CD4-positive, alpha-beta T cell treated with Interleukin-17A for 1 hour (primary cell): ENCODE measurements around the gene PRR30.
"Not testable (repeated sequence)": the region's sequence is repeated elsewhere in the genome, so short reads cannot be mapped to it uniquely, and the experiment has no call there.

Source experiments
- DNase-seq: peaks from one replicate; pipeline ENCODE4 v3.0.0-alpha.2; 2020

Gene PRR30

GRCh38 chr2:27127883-27128667 lies 11.1 kb downstream of the PRR30 start:
- DNase-seq = no peak

GRCh38 chr2:27126252-27126710 lies 12.9 kb downstream of the PRR30 start:
- no peak for DNase-seq

- DNase-seq = no peak
These were observed 14.1 kb downstream of the PRR30 start for GRCh38 chr2:27125104-27125503.

- DNase-seq = peak; percentile 79
These were observed 15.7 kb downstream of the PRR30 start, which contains the start of gene ABHD1 for GRCh38 chr2:27123302-27124150. Gene ABHD1 (plus strand): TSS chr2:27123815. CDS start chr2:27123949, 134 bp downstream.

- no peak for DNase-seq
These were observed 16.4 kb downstream of the PRR30 start for GRCh38 chr2:27122791-27123190.

GRCh38 chr2:27121906-27122305 lies 17.3 kb downstream of the PRR30 start:
- no peak for DNase-seq

GRCh38 chr2:27119330-27119670 lies 19.9 kb downstream of the PRR30 start:
- DNase-seq = not testable (repeated sequence)

GRCh38 chr2:27118525-27119329 lies 20.5 kb downstream of the PRR30 start, which contains the start of gene CGREF1:
Gene CGREF1 (minus strand): TSS chr2:27119128. CDS start chr2:27104366, 14,762 bp downstream.
- DNase-seq = no peak

GRCh38 chr2:27117995-27118524 lies 21.1 kb downstream of the PRR30 start:
- no peak for DNase-seq

GRCh38 chr2:27115519-27115918 lies 23.7 kb downstream of the PRR30 start:
- no peak for DNase-seq

GRCh38 chr2:27111392-27112078 lies 27.7 kb downstream of the PRR30 start:
- DNase-seq = not testable (repeated sequence)

- DNase-seq = not testable (repeated sequence)
These were observed 28.4 kb downstream of the PRR30 start for GRCh38 chr2:27110603-27111352.

GRCh38 chr2:27109083-27109482 lies 30.1 kb downstream of the PRR30 start:
- no peak for DNase-seq

- no peak for DNase-seq
These were observed 31.0 kb downstream of the PRR30 start for GRCh38 chr2:27108221-27108620.

- no peak for DNase-seq
These were observed 33.2 kb downstream of the PRR30 start for GRCh38 chr2:27105981-27106380.

- DNase-seq = no peak
These were observed 36.9 kb downstream of the PRR30 start for GRCh38 chr2:27102329-27102728.

GRCh38 chr2:27100036-27100435 lies 39.2 kb downstream of the PRR30 start:
- no peak for DNase-seq

- DNase-seq = no peak
These were observed 39.8 kb downstream of the PRR30 start for GRCh38 chr2:27099334-27099955.

GRCh38 chr2:27097341-27097740 lies 41.9 kb downstream of the PRR30 start:
- no peak for DNase-seq

GRCh38 chr2:27096748-27097297 lies 42.4 kb downstream of the PRR30 start:
- no peak for DNase-seq
